Activated CD4-positive, alpha-beta T cell treated with anti-CD3 and anti-CD28 coated beads, Interleukin-10, Interleukin-2, amounts not matched to agents 100 ng/mL and 50 ng/mL, durations not matched to agents 16 hours and 8 hours (primary cell): ENCODE measurements around the gene CDC42SE1.

ENCODE experiments used
- DNase-seq: peaks from one replicate; pipeline ENCODE4 v3.0.0-alpha.2; 2020

The CDC42SE1 gene

DNA sequence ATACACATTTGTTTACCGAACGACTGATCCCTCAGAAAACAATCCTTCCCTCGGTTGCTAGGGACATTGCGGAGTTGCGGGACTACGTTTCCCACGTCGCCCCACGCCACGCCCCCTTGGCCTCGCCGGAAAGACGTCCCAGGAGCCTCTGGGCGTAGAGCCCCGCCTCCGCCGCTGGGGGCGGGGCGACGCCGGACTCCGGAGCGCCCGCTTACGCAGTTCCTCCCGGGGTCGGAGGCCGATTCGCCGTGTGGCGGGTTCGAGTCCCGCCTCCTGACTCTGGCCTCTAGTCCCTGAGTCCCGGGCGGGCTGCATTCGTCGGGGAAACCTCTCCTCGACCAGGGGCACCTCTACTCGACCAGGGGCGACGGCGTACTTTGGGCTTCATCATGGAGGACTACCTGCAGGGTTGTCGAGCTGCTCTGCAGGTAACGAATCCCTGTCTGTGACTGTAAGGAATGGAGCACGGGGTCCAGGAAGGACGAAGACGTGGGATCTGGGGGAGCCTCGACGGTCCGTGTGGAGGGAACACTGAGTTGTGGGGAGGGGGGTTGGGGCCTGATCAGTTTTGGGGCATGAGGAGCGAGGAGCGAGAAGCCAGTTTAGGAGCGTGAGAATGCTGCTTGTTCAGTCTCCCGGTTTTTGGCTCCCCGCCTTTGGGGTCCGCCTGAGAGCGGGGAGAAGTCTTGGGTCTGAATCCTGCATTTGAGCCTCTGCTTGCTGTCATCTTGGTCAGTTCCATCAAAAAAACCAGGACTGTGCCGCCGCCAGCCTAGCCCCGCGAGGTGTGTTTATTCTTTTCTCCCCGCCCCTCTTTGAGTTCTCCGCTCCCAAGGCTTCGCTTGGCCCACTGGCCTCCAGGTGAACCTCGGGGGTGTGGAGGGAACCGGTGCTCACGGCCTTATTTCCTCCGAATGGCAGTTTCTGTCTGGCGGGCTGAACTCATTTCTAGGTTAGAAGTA, 50.9 kb downstream of the CDC42SE1 start, which contains the start of gene PRUNE1:
PRUNE1 (plus strand) TSS at position 206 of the 962 bp plus-strand sequence; CDS start at position 390, 184 bp downstream.
- peak; percentile 98 for DNase-seq

DNA sequence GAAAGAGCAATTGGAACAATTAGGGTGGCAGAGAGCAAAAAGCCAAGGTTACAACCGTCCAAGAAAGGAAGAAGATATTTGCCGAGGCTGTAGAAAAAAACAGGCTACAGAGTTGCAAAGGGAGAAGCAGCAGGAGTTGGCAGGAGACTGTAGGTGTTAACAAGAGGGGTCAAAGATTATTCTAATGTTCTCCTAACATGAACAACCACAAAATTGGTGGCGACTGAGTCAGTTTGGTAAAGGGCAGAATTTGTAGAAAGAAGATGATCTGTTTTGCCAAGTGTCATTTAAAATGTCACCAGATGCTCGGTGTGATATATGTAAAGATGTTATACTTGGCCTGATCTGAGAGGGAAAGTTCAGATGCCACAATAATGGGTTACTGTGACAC, 51.6 kb downstream of the CDC42SE1 start:
- no peak for DNase-seq

DNA sequence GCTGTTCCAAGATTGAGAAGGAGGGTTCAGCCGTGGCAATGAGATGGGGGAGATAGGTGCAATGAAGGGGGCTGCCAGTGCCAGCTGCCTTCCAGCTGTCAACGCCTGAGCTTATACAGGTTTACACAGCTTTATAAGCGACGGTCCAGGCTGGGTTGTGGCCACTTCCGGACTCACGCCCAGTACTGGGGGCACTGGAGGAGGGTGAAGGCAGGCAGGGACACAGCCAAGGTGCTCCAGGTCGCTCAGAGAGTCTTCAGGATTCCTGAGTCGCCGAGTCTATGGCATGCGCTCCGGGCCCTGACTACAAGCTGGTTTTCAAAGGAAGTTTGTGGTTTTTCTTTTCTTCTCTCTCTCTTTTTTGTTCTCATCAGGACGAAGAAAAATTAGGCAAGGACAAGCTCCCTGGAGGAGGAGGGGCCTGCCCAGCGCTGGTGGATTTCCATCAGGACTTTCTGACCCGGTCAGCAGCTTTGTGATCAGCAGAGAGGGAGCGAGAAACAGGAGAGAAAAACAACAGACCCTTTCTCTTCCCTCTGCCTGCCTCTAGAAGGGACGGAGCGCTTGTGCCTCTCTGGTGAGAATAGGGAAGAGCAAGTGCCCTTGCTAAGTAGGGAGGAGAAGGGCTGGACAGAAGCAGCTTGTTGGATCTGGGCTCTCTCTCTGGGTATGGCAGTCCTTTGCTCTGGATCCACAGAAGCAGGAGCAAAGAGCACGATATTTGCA, 52.9 kb downstream of the CDC42SE1 start, which contains the start of gene MINDY1:
MINDY1 (minus strand) TSS at position 576 of the 726 bp plus-strand sequence. CDS start 4,285 bp downstream, outside the sequence.
- DNase-seq: peak; percentile 64

DNA sequence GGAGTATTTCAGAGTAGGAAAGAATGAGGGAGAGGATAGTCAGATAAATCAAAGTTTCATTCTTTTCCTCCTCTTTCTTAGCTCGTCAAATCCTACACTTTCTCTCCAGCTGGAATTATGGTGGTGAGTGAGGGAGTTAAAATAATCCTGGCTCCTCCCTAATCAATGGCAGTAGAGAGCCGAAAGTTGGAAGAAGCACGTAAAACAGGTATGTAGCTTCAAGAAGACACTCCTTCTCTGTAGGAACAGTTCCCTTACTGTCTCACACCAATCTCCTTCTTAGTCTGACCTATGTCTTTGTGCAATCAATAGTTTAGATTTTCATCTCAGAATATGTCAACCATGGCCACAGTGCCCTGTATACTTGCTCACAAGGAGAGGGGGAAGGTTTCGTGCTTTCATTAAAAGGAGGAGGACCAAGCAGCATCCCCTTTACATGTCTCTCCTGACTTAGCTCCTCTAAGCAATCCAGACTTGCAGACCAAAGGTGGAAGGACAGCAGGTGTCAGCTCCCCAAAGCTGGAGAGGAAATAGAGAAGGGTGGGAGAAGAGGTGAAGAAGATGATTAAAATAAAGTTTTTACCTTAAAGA, 53.6 kb downstream of the CDC42SE1 start:
- peak; percentile 24 for DNase-seq

DNA sequence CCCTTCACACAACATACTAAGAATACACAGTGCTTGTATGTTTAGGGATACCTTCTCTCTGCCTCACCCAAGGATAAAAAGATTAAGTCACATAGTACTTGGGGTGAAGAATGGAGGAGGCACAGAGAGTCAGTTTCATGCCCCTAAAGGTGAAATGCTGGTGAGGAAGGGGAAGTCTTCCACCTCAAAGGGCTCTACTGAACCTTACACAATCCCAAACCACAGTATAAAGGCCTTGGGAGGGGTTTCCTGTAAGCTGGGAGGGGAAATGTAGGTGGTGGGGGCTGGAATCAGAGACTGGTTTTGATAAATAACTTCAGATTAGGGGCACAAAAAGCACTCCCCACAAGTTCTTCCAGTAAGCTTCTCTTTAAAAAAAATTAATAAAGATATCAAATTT, 56.2 kb downstream of the CDC42SE1 start:
- peak; percentile 25 for DNase-seq

DNA sequence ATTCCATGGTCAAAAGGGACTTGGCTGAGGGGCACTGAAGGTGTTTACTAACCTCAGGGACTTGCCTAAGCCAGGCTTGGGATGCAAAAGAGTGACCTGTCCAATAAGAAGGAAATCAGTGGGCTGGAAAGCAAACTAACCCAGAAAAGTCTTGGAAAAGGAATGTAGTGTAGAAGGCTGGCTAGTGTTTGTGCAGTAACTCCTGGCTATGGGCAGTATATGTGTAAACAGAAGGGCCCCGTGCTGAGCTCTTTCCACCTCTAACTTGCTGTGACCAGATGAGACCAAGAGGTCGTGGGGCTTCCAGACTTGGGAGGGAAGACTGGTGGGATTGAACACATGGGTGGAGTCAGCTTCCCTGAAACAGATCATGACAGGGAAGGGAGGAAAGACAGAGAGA, 56.8 kb downstream of the CDC42SE1 start:
- no peak for DNase-seq

DNA sequence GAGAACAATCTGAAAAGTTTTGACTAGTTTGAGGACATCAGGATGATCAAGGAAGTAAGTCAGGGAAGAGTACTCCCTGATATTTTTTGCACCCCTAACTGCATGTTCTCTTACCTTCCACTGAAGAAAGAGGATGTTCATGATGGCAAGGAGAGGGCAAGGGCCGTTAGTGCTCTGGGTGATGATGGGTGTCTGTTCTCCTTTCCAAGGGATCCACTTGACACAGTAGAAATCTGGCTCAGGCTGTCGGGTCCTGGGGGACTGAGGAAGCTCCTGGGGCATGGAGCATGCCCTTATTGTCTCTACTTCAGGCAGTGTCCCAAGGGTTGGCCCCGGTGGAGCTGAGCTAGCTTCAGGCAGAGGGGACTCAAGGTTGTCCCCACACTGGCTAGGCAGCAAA, 57.4 kb downstream of the CDC42SE1 start:
- no peak for DNase-seq

DNA sequence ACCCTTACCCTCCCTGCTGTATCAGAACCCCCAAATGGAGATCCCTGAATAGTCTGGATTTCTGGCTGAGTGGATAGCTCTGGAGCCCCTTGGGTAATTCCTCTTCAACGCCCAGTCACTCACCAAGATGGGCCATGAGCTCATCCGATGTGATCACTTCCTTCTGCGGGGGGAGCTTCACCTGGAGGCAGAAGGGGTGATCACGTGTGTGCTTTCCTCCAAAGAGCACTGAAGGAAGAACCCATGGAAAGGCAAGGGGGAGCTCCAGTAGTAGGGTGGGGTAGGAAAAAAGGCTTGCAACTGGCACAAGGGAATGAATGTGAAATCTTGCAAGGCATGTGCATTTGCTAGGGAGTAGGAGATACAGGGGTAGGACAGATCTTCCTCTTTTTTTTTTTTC, 57.8 kb downstream of the CDC42SE1 start:
- DNase-seq: no peak
